Measurements from ENCODE around the gene C19orf12. TPM values are rescaled to one million over a fixed set of nuclear protein-coding genes. Genes with fewer than 3 reads are reported as not detected.

Gene C19orf12
- total RNA-seq, 1 experiment from 2014 or later, result 17.5 TPM

DNA sequence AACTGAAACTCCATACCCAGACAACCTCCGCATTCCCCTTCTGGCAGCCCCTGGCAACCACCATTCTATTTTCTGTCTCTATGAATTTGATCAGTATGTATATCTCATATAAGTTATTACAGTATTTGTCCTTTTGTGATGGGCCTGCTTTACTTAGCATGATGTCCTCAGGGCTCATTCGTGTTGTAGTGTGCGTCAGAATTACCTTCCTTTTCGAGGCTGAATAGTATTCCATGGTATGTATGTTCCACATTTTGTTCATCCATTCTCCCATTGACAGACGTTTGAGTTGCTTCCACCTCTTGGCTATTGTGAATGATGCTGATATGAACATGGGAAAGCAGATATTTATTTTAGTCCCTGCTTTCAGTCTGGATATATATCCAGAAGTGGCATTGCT is 44.8 kb downstream of the C19orf12 start:
- H2AK5ac ChIP-seq (ENCODE audit: insufficient read length, low read length), result no peak overlapping the region
- no CpG with 5 or more reads among the region's 5 CpGs for WGBS (ENCODE audit: extremely low coverage, insufficient read length, low lambda C conversion rate)
- no peak overlapping the region for H2BK20ac ChIP-seq (ENCODE audit: low read depth, low read length, poor library complexity, severe bottlenecking)
- peaks cover 1% of the 10 kb centered on the region for H3K27me3 Mint-ChIP-seq (ENCODE audit: low read depth)
- no peak overlapping the region for H3K9ac ChIP-seq (ENCODE audit: extremely low read depth, insufficient read length, low read length)
- H4K91ac ChIP-seq (ENCODE audit: insufficient read length, low read depth, low read length), result no peak overlapping the region
- no peak overlapping the region for H2BK120ac ChIP-seq (ENCODE audit: low read depth, low read length, poor library complexity, severe bottlenecking)
- no peak overlapping the region for H3K4me2 ChIP-seq (ENCODE audit: insufficient read depth, insufficient read length, low read length)
- no peak overlapping the region for H2BK15ac ChIP-seq (ENCODE audit: low read depth, low read length)
- H3K14ac ChIP-seq (ENCODE audit: insufficient read depth, low read length), result no peak overlapping the region
- peaks cover 10% of the 10 kb centered on the region for H3K23me2 ChIP-seq (ENCODE audit: insufficient read length, low read depth, low read length, poor library complexity, severe bottlenecking)
- DNase-seq, result no peak
- no peaks in the 10 kb centered on the region for H3K9me3 Mint-ChIP-seq
- H4K8ac ChIP-seq (replicated peaks; ENCODE audit: insufficient read length, low read depth, low read length), result no peak overlapping the region
- H2BK12ac ChIP-seq (ENCODE audit: insufficient read length, low read depth, low read length), result no peak overlapping the region
- H2BK5ac ChIP-seq (ENCODE audit: insufficient read length, low read length), result no peak overlapping the region
- H3K27ac ChIP-seq (ENCODE audit: insufficient read length, low read depth, low read length), result no peak overlapping the region
- H3K23ac ChIP-seq (ENCODE audit: insufficient read length, low read depth, low read length), result no peak overlapping the region
- H3K79me2 ChIP-seq (ENCODE audit: insufficient read depth, low read length), result peaks cover 2% of the 10 kb centered on the region; the same call in 1 of the 2 replicates
- no peaks in the 10 kb centered on the region for H4K20me1 ChIP-seq (ENCODE audit: control insufficient read depth, insufficient read depth, insufficient read length)
- peaks cover 8% of the 10 kb centered on the region; the same call in 1 of the 2 replicates for H3K4me1 ChIP-seq (ENCODE audit: insufficient read depth, low read length)
- no peaks in the 10 kb centered on the region for H3K9me3 ChIP-seq (ENCODE audit: control insufficient read depth, low read depth, low read length)
- no peak overlapping the region for H3K18ac ChIP-seq (ENCODE audit: insufficient read length, low read depth, low read length)
- no peak overlapping the region for H3K4me3 Mint-ChIP-seq
- H3K56ac ChIP-seq (ENCODE audit: insufficient read length, low read depth, low read length), result no peak overlapping the region
- no peak overlapping the region for H3K4ac ChIP-seq (ENCODE audit: low read depth, low read length)
- no peak overlapping the region for H3K27ac Mint-ChIP-seq
- H3K4me1 Mint-ChIP-seq, result peaks cover 11 to 20% of the 10 kb centered on the region in 2 experiments
- no peak overlapping the region for H4K5ac ChIP-seq (ENCODE audit: insufficient read length, low read depth, low read length)
- H3K79me1 ChIP-seq (ENCODE audit: insufficient read depth, low read depth, low read length, poor library complexity, severe bottlenecking), result peaks cover 3% of the 10 kb centered on the region
- H3K36me3 Mint-ChIP-seq (ENCODE audit: insufficient read depth in 1 of 3, low read depth in 3 of 3), result peaks cover 0 to 9% (median 4%) of the 10 kb centered on the region in 3 experiments; a peak in 5 of 7 replicates
- TF ChIP-seq, protein P1, sequence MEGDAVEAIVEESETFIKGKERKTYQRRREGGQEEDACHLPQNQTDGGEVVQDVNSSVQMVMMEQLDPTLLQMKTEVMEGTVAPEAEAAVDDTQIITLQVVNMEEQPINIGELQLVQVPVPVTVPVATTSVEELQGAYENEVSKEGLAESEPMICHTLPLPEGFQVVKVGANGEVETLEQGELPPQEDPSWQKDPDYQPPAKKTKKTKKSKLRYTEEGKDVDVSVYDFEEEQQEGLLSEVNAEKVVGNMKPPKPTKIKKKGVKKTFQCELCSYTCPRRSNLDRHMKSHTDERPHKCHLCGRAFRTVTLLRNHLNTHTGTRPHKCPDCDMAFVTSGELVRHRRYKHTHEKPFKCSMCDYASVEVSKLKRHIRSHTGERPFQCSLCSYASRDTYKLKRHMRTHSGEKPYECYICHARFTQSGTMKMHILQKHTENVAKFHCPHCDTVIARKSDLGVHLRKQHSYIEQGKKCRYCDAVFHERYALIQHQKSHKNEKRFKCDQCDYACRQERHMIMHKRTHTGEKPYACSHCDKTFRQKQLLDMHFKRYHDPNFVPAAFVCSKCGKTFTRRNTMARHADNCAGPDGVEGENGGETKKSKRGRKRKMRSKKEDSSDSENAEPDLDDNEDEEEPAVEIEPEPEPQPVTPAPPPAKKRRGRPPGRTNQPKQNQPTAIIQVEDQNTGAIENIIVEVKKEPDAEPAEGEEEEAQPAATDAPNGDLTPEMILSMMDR (conservative IDR thresholded peaks at IDR 0.05), result no peak
- H3T11ph ChIP-seq (ENCODE audit: low read length), result no peak overlapping the region
- no peak overlapping the region for H2AFZ ChIP-seq (ENCODE audit: low read length)
- H3K27me3 ChIP-seq (ENCODE audit: insufficient read depth, low read length), result no peaks in the 10 kb centered on the region
